Measurements from ENCODE around the gene SLC35B1.

DNA sequence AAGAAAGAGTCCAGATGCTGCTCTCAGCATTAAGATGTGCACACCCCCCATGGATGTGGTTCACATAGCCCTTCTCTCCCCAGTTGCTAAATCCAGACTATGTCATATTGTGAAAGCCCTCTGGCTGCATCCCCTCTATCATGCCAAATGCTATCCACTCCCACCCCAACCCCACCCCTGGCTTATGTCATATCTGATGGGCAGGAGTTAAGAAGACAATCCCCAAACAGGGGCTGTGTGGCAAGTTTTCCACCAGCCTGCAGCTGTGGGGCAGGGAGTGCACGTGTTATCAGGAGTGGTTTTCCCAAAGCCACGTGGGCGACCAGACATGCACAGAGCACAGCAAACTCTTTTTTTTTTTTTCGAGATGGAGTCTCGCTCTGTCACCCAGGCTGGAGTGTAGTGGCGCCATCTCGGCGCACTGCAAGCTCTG is 46.2 kb upstream of the SLC35B1 start:
- TF ChIP-seq, protein P1, sequence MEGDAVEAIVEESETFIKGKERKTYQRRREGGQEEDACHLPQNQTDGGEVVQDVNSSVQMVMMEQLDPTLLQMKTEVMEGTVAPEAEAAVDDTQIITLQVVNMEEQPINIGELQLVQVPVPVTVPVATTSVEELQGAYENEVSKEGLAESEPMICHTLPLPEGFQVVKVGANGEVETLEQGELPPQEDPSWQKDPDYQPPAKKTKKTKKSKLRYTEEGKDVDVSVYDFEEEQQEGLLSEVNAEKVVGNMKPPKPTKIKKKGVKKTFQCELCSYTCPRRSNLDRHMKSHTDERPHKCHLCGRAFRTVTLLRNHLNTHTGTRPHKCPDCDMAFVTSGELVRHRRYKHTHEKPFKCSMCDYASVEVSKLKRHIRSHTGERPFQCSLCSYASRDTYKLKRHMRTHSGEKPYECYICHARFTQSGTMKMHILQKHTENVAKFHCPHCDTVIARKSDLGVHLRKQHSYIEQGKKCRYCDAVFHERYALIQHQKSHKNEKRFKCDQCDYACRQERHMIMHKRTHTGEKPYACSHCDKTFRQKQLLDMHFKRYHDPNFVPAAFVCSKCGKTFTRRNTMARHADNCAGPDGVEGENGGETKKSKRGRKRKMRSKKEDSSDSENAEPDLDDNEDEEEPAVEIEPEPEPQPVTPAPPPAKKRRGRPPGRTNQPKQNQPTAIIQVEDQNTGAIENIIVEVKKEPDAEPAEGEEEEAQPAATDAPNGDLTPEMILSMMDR (IDR thresholded peaks at IDR 0.05), result no peak
- no peak for TF ChIP-seq POLR2A (IDR thresholded peaks at IDR 0.05)
